Activated naive CD4-positive, alpha-beta T cell treated with anti-CD3 and anti-CD28 coated beads, Interleukin-2, amount 50 U/mL, for 72 hours (primary cell): ENCODE data around the gene GARNL3. TPM values are rescaled to one million over a fixed set of nuclear protein-coding genes. Genes with fewer than 3 reads are reported as not detected.

Experiments used
- ATAC-seq, 2 donors: fragments of 150-1000 bp; cut with Tn5 transposase; 2 replicates each; pipeline ENCODE4 v1.10.0; 2021; ENCODE audit warnings: mild to moderate bottlenecking in 2 of 2, moderate library complexity in 2 of 2
- DNase-seq, 2 donors: peaks; one replicate each; pipeline ENCODE4 v3.0.0; 2021 to 2022; ENCODE audit warnings: low spot score in 2 of 2
- H3K27ac Mint-ChIP-seq, 2 donors: one replicate each; pipeline ENCODE4 v1.8.0; 2022; ENCODE audit warnings: mild to moderate bottlenecking in 2 of 2, mixed read lengths in 2 of 2
- H3K36me3 Mint-ChIP-seq, 2 donors: one replicate each; pipeline ENCODE4 v1.8.0; 2022; ENCODE audit warnings: mixed read lengths in 2 of 2
- H3K9me3 Mint-ChIP-seq, 2 donors: one replicate each; pipeline ENCODE4 v1.8.0; 2022; ENCODE audit warnings: mixed read lengths in 2 of 2
- total RNA-seq, 2 donors: library from RNA; stranded (reverse); gene quantifications; one replicate each; pipeline ENCODE4 v1.2.3, GENCODE V29; 2022

The GARNL3 gene
- total RNA-seq, 2 donors from 2014 or later = 3.5 to 5.4 TPM

DNA sequence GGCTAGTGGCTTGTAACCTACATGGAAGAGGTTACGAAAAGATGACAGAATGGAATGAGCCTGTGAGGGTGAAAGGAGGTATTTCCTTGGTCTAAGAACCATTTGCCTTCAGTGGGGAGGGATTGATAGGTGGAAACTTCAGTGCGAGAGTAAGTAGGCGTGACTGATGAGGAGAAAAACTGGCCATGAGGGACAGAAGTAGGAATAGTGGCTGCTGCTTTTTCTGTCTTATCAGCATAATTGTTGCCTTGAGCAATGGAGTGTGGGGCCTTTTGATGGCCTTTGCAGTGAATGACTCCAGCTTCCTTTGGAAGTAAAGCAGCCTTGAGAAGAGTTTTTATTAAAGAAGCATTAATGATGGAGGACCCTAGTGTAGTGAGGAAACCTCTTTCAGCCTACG lies 150.6 kb downstream of the GARNL3 start:
- H3K9me3 Mint-ChIP-seq = no peaks in the 10 kb centered on the region
- ATAC-seq (no peak), DNase-seq (no peak)
- H3K36me3 Mint-ChIP-seq = no peaks in the 10 kb centered on the region
- no peak overlapping the region for H3K27ac Mint-ChIP-seq

DNA sequence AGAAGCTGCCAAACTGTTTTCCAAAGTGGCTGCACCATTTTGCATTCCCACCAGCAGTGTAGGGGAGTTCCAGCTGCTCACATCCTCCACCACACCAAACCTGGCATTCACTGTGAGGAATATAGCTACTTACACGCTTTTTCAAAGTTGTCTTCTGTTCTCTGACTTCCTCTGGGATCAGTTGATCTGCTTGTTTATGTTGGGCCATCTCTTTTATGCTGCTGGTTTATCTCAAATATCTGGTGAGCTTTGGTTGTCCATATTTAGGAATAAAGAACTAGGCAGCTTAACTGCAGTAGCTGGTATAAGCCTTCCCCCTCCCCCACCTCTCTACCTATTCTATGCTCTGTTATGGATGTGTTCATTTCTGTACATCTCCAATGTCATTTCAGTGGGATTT lies 151.1 kb downstream of the GARNL3 start:
- DNase-seq (no peak), ATAC-seq (no peak)
- H3K36me3 Mint-ChIP-seq = no peaks in the 10 kb centered on the region

DNA sequence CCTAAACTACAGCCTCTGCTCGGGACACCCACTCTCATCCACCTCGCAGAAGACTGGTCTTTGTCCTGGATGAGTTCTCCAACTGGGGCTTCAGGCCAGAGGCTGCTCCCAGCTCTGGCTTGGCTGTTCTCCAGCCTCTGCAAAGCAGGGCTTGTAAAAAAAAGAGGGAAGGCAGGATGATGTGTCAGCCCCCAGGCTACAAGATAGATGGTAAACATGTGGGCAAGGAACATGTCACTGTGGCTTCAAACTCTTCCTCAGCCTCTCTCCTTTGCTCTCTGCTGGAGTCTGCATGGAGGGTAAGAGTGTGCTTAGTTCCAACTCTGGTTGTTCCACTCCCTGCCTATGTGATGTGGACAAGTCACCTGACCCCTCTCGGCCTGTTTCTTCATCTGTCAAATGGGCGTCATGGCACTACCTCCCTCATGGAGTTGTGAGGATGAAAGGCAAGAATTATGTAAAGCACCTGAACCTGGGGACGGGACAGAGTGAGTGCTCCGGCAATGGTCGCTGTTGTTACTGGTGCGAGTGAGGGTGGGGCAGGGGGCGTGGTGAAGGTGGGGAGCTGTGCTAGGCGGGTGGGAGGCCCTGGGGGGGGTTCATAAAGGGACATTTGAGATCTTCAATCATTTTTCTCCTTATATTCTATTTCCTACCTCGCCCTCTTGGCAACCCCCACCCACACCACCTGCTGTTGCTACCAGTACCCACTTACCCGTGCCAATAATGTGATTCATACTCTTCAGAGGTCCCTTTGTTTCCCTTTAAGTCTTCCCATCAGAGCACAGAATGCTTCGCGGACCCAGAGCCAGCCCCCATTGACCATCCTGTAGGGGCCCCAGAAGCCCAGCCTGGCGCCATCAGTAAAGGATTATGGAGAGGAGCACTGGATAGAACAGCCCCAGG lies 152.8 kb downstream of the GARNL3 start:
- DNase-seq = peak in 1 of 2 donors; percentile 28
- Mint-ChIP-seq H3K36me3 (no peaks in the 10 kb centered on the region), H3K9me3 (no peaks in the 10 kb centered on the region), H3K27ac (no peak overlapping the region)
- ATAC-seq = no peak

More for the DNA sequence above, 151.1 kb downstream of the GARNL3 start:
- H3K27ac Mint-ChIP-seq = no peak overlapping the region
- no peaks in the 10 kb centered on the region for H3K9me3 Mint-ChIP-seq

- DNase-seq (peak; percentile 47 to 50), ATAC-seq (peak; percentile 51 to 77)
- Mint-ChIP-seq H3K36me3 (peaks cover 0 to 1% of the 10 kb centered on the region in 2 donors), H3K27ac (no peak overlapping the region), H3K9me3 (no peaks in the 10 kb centered on the region)
Measured at GRCh38 chr9:127418037-127418471, 153.5 kb downstream of the GARNL3 start.

- ATAC-seq = no peak
- no peak for DNase-seq
- Mint-ChIP-seq H3K36me3 (peaks cover 6 to 13% of the 10 kb centered on the region in 2 donors), H3K9me3 (no peaks in the 10 kb centered on the region), H3K27ac (no peak overlapping the region)
Measured at GRCh38 chr9:127419348-127419747, 154.8 kb downstream of the GARNL3 start.

- Mint-ChIP-seq H3K27ac (no peak overlapping the region), H3K36me3 (peaks cover 9 to 26% of the 10 kb centered on the region in 2 donors)
- ATAC-seq = no peak
Measured at GRCh38 chr9:127421057-127421456, 156.5 kb downstream of the GARNL3 start.

GRCh38 chr9:127422133-127422782 lies 157.7 kb downstream of the GARNL3 start:
- DNase-seq (no peak), ATAC-seq (no peak)
- Mint-ChIP-seq H3K9me3 (no peaks in the 10 kb centered on the region), H3K36me3 (peaks cover 9 to 33% of the 10 kb centered on the region in 2 donors), H3K27ac (peak overlapping the region in 1 of 2 donors; percentile 99)

More at GRCh38 chr9:127421057-127421456, 156.5 kb downstream of the GARNL3 start:
- no peaks in the 10 kb centered on the region for H3K9me3 Mint-ChIP-seq
- DNase-seq = peak in 1 of 2 donors; percentile 26

- no peak for ATAC-seq
- no peaks in the 10 kb centered on the region for H3K9me3 Mint-ChIP-seq
- H3K27ac Mint-ChIP-seq = peak overlapping the region in 1 of 2 donors; percentile 99
- no peak for DNase-seq
- H3K36me3 Mint-ChIP-seq = peaks cover 12 to 33% of the 10 kb centered on the region in 2 donors
Measured at GRCh38 chr9:127422787-127423186, 158.2 kb downstream of the GARNL3 start.

DNA sequence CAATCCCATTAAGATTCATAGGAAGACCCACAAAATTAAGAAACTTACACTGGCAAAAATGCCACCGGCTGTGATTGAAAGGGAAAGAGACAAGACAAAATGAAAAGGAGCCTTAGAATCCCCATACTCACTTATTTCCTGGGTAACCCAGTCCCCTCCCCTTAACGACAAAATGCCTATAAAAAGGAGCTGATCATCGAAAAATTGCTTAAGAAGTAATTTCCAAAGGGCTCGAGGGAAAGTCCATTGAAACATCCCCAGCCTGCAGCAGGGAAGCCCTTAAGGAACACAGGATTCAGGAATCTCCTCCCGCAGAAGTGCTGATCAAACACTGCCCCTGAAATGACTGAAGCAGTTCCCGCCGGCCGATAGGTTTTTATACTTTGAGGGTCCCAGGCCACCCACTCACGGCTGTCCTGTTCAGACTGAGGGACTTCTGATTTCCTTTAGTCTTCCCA lies 158.9 kb downstream of the GARNL3 start:
- Mint-ChIP-seq H3K36me3 (peaks cover 20 to 33% of the 10 kb centered on the region in 2 donors), H3K9me3 (no peaks in the 10 kb centered on the region), H3K27ac (peak overlapping the region; percentile 95 to 99)
- DNase-seq (no peak), ATAC-seq (no peak)

- Mint-ChIP-seq H3K27ac (peak within 1 kb of the TSS; percentile 95 to 99), H3K36me3 (peaks cover 25 to 33% of the 10 kb centered on the region in 2 donors), H3K9me3 (no peaks in the 10 kb centered on the region)
- DNase-seq (peak; percentile 92 to 94), ATAC-seq (peak; percentile 78 to 85)
Measured at GRCh38 chr9:127423934-127424675, 159.5 kb downstream of the GARNL3 start, which contains the start of gene ZNF79. TSS of gene ZNF79 (plus strand) at chr9:127424382. CDS start at chr9:127424788, 406 bp downstream.

DNA sequence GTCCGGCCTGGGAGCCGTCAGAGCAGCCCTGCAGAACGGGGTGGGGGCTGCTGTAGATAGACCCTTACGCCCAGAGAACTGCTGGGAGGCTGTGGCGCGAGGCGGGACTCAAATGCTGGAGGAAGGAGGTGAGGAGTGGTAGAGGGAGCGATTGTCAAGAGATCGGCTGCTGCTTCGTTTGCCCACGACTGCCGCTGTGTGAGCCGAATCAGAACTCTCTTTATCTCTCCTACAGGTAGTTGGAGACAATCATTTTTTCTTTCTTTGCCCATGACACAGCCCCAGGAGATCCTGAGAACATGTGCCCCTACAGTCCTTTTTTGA lies 160.1 kb downstream of the GARNL3 start:
- peak in 1 of 2 donors; percentile 42 for DNase-seq
- Mint-ChIP-seq H3K36me3 (peaks cover 25 to 33% of the 10 kb centered on the region in 2 donors), H3K9me3 (no peaks in the 10 kb centered on the region), H3K27ac (peak overlapping the region; percentile 95 to 99)
- ATAC-seq = peak; percentile 14 to 23

GRCh38 chr9:127426756-127427155 lies 162.2 kb downstream of the GARNL3 start:
- Mint-ChIP-seq H3K36me3 (peaks cover 41 to 48% of the 10 kb centered on the region in 2 donors), H3K9me3 (no peaks in the 10 kb centered on the region), H3K27ac (peak overlapping the region; percentile 95 to 99)
- DNase-seq = peak; percentile 37 to 56
- peak; percentile 72 to 82 for ATAC-seq

DNA sequence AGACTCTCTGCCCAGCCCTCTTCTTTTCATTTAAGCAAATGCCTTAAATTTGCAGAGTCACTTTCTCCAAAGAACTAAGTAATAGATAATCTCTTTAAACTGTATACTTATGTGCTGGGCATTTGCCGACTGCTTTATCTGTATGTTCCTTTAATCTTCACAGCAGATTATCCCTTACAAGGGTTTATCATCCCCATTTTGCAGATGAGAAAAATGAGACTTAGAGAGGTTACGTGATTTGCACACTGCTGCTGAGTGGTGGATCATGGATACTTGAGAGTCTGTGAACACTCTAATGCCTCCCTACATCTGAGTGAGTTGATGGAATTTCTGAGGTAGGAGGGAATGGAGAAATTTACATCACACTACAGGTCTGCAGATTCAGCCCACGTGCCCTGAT lies 163.8 kb downstream of the GARNL3 start:
- DNase-seq = no peak
- ATAC-seq = no peak
- Mint-ChIP-seq H3K36me3 (peaks cover 41 to 43% of the 10 kb centered on the region in 2 donors), H3K27ac (no peak overlapping the region), H3K9me3 (no peaks in the 10 kb centered on the region)

DNA sequence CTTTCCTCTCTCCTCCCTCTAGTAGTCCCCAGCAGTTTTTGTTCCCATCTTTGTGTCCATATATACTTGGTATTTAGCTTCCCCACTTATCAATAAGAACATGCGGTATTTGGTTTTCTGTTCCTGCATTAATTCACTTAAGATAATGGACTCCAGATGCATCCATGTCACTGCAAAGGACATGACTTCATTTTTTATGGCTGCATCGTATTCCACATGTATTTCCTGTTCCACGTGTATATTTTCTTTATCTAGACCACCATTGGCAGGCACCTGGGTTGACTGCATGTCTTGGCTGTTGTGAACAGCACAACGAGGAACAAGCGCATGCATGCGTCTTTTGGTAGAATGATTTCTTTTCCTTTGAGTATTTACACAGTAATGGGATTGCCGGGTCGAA lies 165.8 kb downstream of the GARNL3 start:
- peaks cover 32 to 39% of the 10 kb centered on the region in 2 donors for H3K36me3 Mint-ChIP-seq
- H3K27ac Mint-ChIP-seq = no peak overlapping the region
- DNase-seq (no peak), ATAC-seq (no peak)
- no peaks in the 10 kb centered on the region for H3K9me3 Mint-ChIP-seq

DNA sequence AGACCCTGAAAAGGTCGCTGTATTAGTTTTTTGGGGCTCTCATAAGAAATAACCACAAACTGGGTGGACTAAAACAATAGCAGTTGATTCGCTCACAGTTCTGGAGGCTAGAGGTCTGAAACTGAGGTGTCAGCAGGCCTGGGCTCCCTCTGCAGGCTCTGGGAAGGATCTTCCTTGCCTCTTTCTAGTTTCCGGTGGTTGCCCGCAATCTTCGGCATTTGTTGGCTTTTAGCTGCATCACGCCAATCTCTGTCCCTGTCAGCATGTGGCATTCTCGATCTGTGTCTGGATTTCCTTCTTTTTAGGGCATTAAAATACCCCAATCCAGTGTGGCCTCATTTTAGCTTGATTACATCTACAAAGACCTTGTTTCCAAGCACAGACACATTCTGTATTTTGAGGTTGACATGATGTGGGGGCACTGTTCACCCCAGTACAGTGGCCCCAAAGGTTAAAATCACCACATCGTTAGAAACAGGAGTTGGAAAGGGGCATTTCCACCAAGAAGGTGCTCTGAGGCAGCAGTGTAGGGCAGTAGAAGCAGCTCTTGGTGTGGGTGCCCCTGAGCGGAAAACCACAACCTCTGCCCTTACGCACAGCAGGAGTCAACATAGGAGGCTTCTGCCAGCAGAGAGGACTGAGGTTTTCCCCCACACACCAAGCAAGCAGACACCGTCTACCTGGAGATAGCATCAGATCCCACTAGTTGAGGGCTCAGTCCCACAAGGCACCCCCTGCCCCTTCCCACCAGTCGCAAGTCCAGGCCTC lies 173.1 kb downstream of the GARNL3 start:
- ATAC-seq = peak; percentile 27 to 70
- DNase-seq = no peak
- peaks cover 26 to 28% of the 10 kb centered on the region in 2 donors for H3K36me3 Mint-ChIP-seq
- no peaks in the 10 kb centered on the region for H3K9me3 Mint-ChIP-seq
- peak overlapping the region in 1 of 2 donors; percentile 48 for H3K27ac Mint-ChIP-seq

DNA sequence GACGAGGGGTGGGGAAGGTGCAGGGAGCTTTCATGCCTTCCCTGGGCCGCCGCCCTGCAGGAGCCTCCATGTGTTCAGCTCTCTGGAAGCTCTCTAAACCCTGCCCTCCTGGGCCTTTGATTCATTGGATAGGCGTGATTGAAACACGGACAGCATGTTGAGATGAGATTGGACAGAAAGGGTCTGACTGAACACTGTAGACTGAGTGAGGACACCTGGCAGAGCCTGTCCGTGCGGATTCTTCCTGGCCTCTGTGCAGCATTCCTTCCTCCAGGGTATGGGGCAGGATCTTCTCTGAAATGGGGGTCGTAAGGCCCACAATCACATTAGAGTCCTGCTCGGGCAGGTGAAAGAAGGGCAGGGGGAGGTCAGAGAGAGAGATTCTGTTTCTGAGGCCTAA lies 173.8 kb downstream of the GARNL3 start:
- no peak for ATAC-seq
- Mint-ChIP-seq H3K9me3 (no peaks in the 10 kb centered on the region), H3K27ac (peak overlapping the region in 1 of 2 donors; percentile 48), H3K36me3 (peaks cover 27 to 28% of the 10 kb centered on the region in 2 donors)
- DNase-seq = no peak
